Astrocyte (in vitro differentiated cells and primary cell): ENCODE measurements around the gene KRTAP9-4.
"Not testable (repeated sequence)": the region's sequence is repeated elsewhere in the genome, so short reads cannot be mapped to it uniquely, and the experiment has no call there.

Experiments
- CTCF ChIP-seq: IDR thresholded peaks from 2 replicates; pipeline ENCODE4 v1.5.1; 2011; ENCODE audit warnings: low read depth, mild to moderate bottlenecking, inconsistent platforms, low read length, moderate library complexity; ENCODE audit not compliant: insufficient read depth
- EZH2 ChIP-seq: IDR thresholded peaks from 2 replicates; pipeline ENCODE4 v1.6.1; 2012; ENCODE audit warnings: mild to moderate bottlenecking, low read length, inconsistent platforms; ENCODE audit not compliant: insufficient read depth

- TF ChIP-seq CTCF, EZH2: not testable (repeated sequence)
These were observed 21.8 kb downstream of the KRTAP9-4 start for GRCh38 chr17:41271323-41271722.
